Astrocyte of the spinal cord (primary cell): ENCODE measurements around the gene ACSL5.
"Not testable (repeated sequence)": the region's sequence is repeated elsewhere in the genome, so short reads cannot be mapped to it uniquely, and the experiment has no call there.

ENCODE experiments used
- DNase-seq: peaks from one replicate; pipeline ENCODE4 v3.0.0; 2011; ENCODE audit warnings: low read depth, low spot score
- H3K4me3 ChIP-seq: 2 replicates; pipeline ENCODE4 v1.5.1; 2011; ENCODE audit warnings: low read depth, mild to moderate bottlenecking, low read length, moderate library complexity
- CTCF ChIP-seq: IDR thresholded peaks from 2 replicates; pipeline ENCODE4 v1.5.1; 2012; ENCODE audit warnings: low read depth, mild to moderate bottlenecking, low read length, inconsistent platforms
- in situ Hi-C: cut with HindIII; loops from 2 replicates; pipeline ENCODE4 v1.10.0; 2017; ENCODE audit warnings: low sequenced_read_pairs

Gene ACSL5

GRCh38 chr10:112383325-112383724, 9.4 kb downstream of the ACSL5 start:
- DNase-seq: peak; percentile 54
- in situ Hi-C loops: no loop called here
- no peak for TF ChIP-seq CTCF
- H3K4me3 ChIP-seq: no peak overlapping the region

GRCh38 chr10:112384141-112384540, 10.2 kb downstream of the ACSL5 start:
- in situ Hi-C loops: no loop called here
- no peak for TF ChIP-seq CTCF
- no peak for DNase-seq
- no peak overlapping the region for H3K4me3 ChIP-seq

- in situ Hi-C loops: no loop called here
Measured at GRCh38 chr10:112385201-112385600, 11.3 kb downstream of the ACSL5 start.

GRCh38 chr10:112388056-112388455, 14.1 kb downstream of the ACSL5 start:
- H3K4me3 ChIP-seq, DNase-seq, in situ Hi-C loops: not testable (repeated sequence)

More at GRCh38 chr10:112385201-112385600, 11.3 kb downstream of the ACSL5 start:
- no peak for DNase-seq
- no peak for TF ChIP-seq CTCF
- H3K4me3 ChIP-seq: no peak overlapping the region

DNA sequence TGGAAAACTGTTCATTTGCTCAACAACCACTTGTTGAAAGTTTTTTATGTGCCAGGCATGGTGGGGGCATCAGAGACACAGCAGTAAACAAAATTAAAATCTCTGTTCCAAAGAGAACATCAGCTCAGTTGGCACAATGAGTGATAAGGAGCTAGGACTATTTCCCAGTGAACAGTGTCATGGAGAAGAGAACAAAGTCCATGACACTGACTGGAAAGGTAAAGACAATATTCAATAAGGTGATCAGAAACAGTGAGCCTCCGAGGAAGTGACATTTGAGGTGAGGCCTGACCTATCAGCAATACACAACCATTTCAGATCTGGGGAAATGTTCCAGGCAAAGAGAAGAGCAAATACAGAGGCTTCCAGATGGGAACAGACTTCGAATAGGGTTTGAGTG, 14.6 kb downstream of the ACSL5 start:
- in situ Hi-C loops: no loop called here
- no peak for DNase-seq
- TF ChIP-seq CTCF: no peak
- no peak overlapping the region for H3K4me3 ChIP-seq

DNA sequence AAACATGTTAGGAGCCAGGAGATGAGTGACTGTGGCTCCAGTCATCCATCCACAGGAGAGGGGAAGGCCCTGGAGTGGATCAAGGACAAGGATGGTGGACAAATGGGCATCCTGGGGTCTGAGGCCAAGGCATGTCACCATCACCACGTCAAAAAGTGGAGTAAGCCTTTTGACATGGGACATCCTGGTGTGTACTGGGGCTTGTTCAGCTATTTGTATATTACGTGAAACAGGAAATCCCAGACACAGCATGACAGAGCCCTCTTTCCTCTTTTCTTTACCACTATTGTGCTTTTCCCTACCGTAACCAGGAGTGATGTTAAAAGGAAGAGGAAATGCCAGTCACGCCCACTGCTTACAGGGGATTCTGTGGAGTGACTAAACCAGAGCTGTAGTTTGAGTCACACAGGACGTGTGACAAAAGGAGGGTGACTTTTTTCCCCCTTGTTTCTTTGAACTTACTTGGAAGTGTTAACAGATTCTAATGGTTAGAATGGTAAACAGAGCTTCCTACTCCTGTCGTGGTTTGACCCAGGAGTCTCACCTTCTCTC, 15.4 kb downstream of the ACSL5 start:
- DNase-seq: peak; percentile 35
- no peak for TF ChIP-seq CTCF

GRCh38 chr10:112390125-112390703, 16.3 kb downstream of the ACSL5 start:
- DNase-seq: no peak
- no peak for TF ChIP-seq CTCF
- in situ Hi-C loops: no loop called here
- H3K4me3 ChIP-seq: no peak overlapping the region

More for the DNA sequence above, 15.4 kb downstream of the ACSL5 start:
- H3K4me3 ChIP-seq: no peak overlapping the region
- in situ Hi-C loops: no loop called here
